ENCODE measurements around the gene PLXDC2.

Gene PLXDC2

GRCh38 chr10:20110125-20111100, 294.2 kb downstream of the PLXDC2 start:
- DNase-seq (ENCODE audit: low read depth): no peak

- DNase-seq (ENCODE audit: low read depth): no peak
Measured at GRCh38 chr10:20114179-20114578, 297.9 kb downstream of the PLXDC2 start.

- no peak for DNase-seq (ENCODE audit: low read depth)
Measured at GRCh38 chr10:20115894-20116293, 299.7 kb downstream of the PLXDC2 start.

GRCh38 chr10:20117471-20117870, 301.2 kb downstream of the PLXDC2 start:
- DNase-seq (ENCODE audit: low read depth): no peak

GRCh38 chr10:20118119-20118518, 301.9 kb downstream of the PLXDC2 start:
- DNase-seq (ENCODE audit: low read depth): no peak

- DNase-seq (ENCODE audit: low read depth): no peak
Measured at GRCh38 chr10:20128811-20129210, 312.6 kb downstream of the PLXDC2 start.

GRCh38 chr10:20132816-20133215, 316.6 kb downstream of the PLXDC2 start:
- DNase-seq (ENCODE audit: low read depth): no peak

GRCh38 chr10:20133669-20134189, 317.5 kb downstream of the PLXDC2 start:
- no peak for DNase-seq (ENCODE audit: low read depth)

GRCh38 chr10:20142311-20142710, 326.1 kb downstream of the PLXDC2 start:
- DNase-seq (ENCODE audit: low read depth): no peak

- DNase-seq (ENCODE audit: low read depth): no peak
Measured at GRCh38 chr10:20144268-20144667, 328.0 kb downstream of the PLXDC2 start.

- DNase-seq (ENCODE audit: low read depth): no peak
Measured at GRCh38 chr10:20146004-20146403, 329.8 kb downstream of the PLXDC2 start.

- DNase-seq (ENCODE audit: low read depth): no peak
Measured at GRCh38 chr10:20147684-20148083, 331.5 kb downstream of the PLXDC2 start.

GRCh38 chr10:20156511-20156910, 340.3 kb downstream of the PLXDC2 start:
- no peak for DNase-seq (ENCODE audit: low read depth)

- no peak for DNase-seq (ENCODE audit: low read depth)
Measured at GRCh38 chr10:20157314-20157713, 341.1 kb downstream of the PLXDC2 start.

GRCh38 chr10:20158086-20158485, 341.9 kb downstream of the PLXDC2 start:
- no peak for DNase-seq (ENCODE audit: low read depth)

- no peak for DNase-seq (ENCODE audit: low read depth)
Measured at GRCh38 chr10:20162123-20162522, 345.9 kb downstream of the PLXDC2 start.

- no peak for DNase-seq (ENCODE audit: low read depth)
Measured at GRCh38 chr10:20166096-20166675, 350.0 kb downstream of the PLXDC2 start.

GRCh38 chr10:20170661-20171060, 354.4 kb downstream of the PLXDC2 start:
- DNase-seq (ENCODE audit: low read depth): no peak

- DNase-seq (ENCODE audit: low read depth): no peak
Measured at GRCh38 chr10:20173046-20173445, 356.8 kb downstream of the PLXDC2 start.

- no peak for DNase-seq (ENCODE audit: low read depth)
Measured at GRCh38 chr10:20175719-20176118, 359.5 kb downstream of the PLXDC2 start.

GRCh38 chr10:20180766-20181165, 364.5 kb downstream of the PLXDC2 start:
- DNase-seq (ENCODE audit: low read depth): no peak

- DNase-seq (ENCODE audit: low read depth): no peak
Measured at GRCh38 chr10:20181434-20181833, 365.2 kb downstream of the PLXDC2 start.

- no peak for DNase-seq (ENCODE audit: low read depth)
Measured at GRCh38 chr10:20185116-20185515, 368.9 kb downstream of the PLXDC2 start.

Data from HS-5 (cell line).